GM19043 (cell line): Measurements from ENCODE around the gene SKP2.
"Not testable (repeated sequence)": the region's sequence is repeated elsewhere in the genome, so short reads cannot be mapped to it uniquely, and the experiment has no call there.

Experiments used
- ATAC-seq: cut with Tn5 transposase; IDR thresholded peaks from one replicate; pipeline ENCODE4 v1.9.1; 2021; ENCODE audit warnings: low read depth; ENCODE audit not compliant: unreplicated experiment

Gene SKP2

GRCh38 chr5:36156121-36156601, 4.2 kb downstream of the SKP2 start:
- no peak for ATAC-seq

GRCh38 chr5:36156619-36157018, 4.7 kb downstream of the SKP2 start:
- ATAC-seq: no peak

- no peak for ATAC-seq
Observed at GRCh38 chr5:36158144-36158543, 6.2 kb downstream of the SKP2 start.

GRCh38 chr5:36160617-36161016, 8.7 kb downstream of the SKP2 start:
- no peak for ATAC-seq

- ATAC-seq: no peak
Observed at GRCh38 chr5:36161361-36161760, 9.4 kb downstream of the SKP2 start.

- no peak for ATAC-seq
Observed at GRCh38 chr5:36162810-36163486, 11.0 kb downstream of the SKP2 start.

- ATAC-seq: no peak
Observed at GRCh38 chr5:36164461-36164860, 12.6 kb downstream of the SKP2 start.

- ATAC-seq: no peak
Observed at GRCh38 chr5:36168737-36169136, 16.8 kb downstream of the SKP2 start.

GRCh38 chr5:36170832-36171424, 19.0 kb downstream of the SKP2 start:
- ATAC-seq: no peak

- ATAC-seq: no peak
Observed at GRCh38 chr5:36172599-36172998, 20.7 kb downstream of the SKP2 start.

GRCh38 chr5:36173426-36173825, 21.5 kb downstream of the SKP2 start:
- ATAC-seq: no peak

- ATAC-seq: no peak
Observed at GRCh38 chr5:36174119-36174518, 22.2 kb downstream of the SKP2 start.

GRCh38 chr5:36175043-36175442, 23.1 kb downstream of the SKP2 start:
- ATAC-seq: no peak

GRCh38 chr5:36177154-36177553, 25.2 kb downstream of the SKP2 start:
- peak; percentile 98 for ATAC-seq

GRCh38 chr5:36177715-36178523, 26.0 kb downstream of the SKP2 start:
- ATAC-seq: no peak

GRCh38 chr5:36178524-36178890, 26.6 kb downstream of the SKP2 start:
- ATAC-seq: no peak

GRCh38 chr5:36179950-36180349, 28.0 kb downstream of the SKP2 start:
- ATAC-seq: no peak

GRCh38 chr5:36180556-36181350, 28.8 kb downstream of the SKP2 start:
- no peak for ATAC-seq

- ATAC-seq: no peak
Observed at GRCh38 chr5:36181774-36182173, 29.9 kb downstream of the SKP2 start.

GRCh38 chr5:36184408-36184807, 32.5 kb downstream of the SKP2 start:
- ATAC-seq: not testable (repeated sequence)

- no peak for ATAC-seq
Observed at GRCh38 chr5:36193746-36194145, 41.8 kb downstream of the SKP2 start.
